ENCODE data around the gene MYLK.

Gene MYLK

DNA sequence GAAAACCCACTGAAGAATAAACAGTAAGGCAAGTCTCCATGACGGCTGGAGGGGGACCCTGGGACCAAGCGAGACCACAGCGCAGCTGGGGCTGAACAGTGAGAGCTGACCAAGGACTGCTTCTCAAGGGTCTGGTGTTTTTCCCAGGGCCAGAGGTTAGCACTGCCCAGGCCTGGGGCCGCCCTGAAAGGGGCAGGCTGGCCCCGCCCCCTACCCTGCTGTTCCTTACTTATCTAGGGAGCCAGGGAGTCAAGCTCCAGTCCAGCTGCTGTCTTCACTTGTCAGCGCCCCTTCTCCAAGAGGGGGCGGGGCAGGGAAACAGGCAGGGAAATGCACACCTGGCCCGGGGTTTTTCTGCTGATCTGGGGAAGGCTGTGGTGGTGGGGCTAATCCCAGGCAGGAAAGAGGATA lies 247.7 kb downstream of the MYLK start:
- no peak for DNase-seq
- in situ Hi-C loops (cut with HindIII; ENCODE audit: low pct_ligation_motif_present, low pct_unique_long_range_greater_than_20kb, low sequenced_read_pairs) = no loop called here

DNA sequence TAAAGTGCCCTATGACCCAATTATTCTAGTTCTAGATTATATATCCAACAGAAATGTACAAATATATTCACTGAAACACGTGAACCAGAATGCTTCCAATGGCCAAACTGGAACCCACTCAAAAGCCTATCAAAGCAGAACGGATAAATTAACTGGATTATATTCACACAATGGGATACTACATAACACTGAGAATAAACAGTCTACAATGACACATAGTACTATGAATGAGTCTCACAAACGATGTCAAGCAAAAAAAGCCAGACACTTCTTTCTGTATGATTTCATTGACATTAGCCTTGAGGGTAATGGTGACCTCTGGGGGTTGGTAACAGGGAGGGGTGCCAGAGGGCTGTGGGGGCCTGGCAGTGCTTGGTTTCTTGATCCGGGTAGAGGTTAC lies 248.4 kb downstream of the MYLK start:
- in situ Hi-C loops (cut with HindIII; ENCODE audit: low pct_ligation_motif_present, low pct_unique_long_range_greater_than_20kb, low sequenced_read_pairs) = no loop called here
- no peak for DNase-seq

DNA sequence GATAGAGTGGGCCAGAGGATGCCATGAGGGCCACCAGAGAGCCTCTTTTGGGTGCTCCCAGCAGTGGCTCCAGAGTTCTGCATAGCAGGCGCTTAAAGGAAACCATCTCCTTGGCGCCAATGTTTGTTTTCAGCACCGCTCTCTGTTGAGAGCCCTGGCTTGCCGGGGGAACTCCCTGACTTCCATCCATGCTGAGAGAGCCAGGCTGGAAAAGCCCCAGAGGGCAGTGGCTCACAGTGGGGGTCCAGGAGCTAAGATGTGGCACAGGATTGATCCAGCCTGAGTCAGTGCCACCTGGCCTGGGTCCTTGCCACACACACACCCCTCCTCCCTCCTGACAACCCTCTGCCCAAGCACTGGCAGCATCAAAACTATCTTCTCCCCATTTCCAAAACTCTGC lies 248.9 kb downstream of the MYLK start:
- DNase-seq = no peak
- in situ Hi-C loops (cut with HindIII; ENCODE audit: low pct_ligation_motif_present, low pct_unique_long_range_greater_than_20kb, low sequenced_read_pairs) = no loop called here

DNA sequence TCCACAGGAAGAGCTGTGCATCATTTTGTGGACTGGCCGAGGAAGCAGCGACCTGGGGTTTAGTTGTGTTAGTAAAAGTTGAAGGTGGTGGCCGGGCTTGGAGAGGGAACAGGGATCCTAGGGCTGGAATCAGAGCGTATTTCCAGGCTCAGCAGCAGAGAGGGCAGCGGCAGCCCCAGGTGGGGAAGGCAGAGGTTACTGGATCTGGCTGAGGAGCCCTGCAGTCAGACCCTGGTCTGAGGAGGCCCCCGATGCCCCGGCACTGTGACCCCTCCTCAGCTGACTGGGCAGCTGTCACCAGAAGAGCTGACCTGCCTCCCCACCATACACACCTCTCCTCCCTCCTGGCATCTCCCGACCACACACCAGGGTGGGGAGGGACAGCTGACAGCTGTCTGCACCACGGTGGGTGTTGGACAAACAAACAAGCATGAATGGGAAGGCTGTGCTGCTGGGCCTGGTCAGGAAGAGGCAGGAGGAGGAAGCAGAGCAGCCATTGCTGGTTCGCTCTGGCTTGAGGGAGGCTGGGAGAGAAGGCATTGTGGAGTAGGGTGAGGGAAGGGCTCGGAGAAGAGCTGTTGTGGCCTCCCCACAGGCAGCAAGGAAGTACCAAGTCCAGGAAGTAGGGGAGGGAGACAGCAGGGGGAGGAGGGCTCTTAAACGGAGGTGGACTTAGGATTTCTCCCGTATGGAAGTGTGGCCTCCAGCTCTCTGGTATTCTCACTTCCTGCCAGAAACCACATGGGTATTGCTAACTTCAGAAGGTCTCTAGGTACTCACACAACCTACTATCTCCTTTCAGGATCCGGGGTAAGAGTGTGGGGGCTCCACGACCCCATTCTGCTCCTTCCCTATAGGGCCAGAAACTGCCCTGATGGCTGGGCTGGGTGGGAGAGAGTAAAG lies 249.7 kb downstream of the MYLK start:
- no peak for DNase-seq
- in situ Hi-C loops (cut with HindIII; ENCODE audit: low pct_ligation_motif_present, low pct_unique_long_range_greater_than_20kb, low sequenced_read_pairs) = no loop called here

DNA sequence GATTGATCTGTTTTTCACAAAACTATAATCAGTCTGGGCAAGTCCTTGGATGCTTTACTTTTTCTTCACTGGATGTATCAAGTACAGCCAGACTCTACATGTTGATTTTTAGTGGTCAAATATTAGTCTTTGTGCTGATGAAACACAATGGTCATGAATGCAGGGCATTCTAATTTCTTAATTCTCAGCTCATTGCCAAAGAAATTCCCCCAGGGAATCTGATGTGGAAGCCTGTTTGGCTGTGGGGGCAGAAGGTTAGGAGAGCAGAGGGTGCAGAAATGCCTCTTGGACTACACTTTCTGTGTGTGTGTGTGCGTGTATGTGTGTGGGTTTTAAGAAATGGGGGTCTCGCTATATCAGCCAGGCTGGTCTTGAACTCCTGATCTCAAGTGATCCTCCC lies 250.6 kb downstream of the MYLK start:
- in situ Hi-C loops (cut with HindIII; ENCODE audit: low pct_ligation_motif_present, low pct_unique_long_range_greater_than_20kb, low sequenced_read_pairs) = no loop called here
- no peak for DNase-seq

DNA sequence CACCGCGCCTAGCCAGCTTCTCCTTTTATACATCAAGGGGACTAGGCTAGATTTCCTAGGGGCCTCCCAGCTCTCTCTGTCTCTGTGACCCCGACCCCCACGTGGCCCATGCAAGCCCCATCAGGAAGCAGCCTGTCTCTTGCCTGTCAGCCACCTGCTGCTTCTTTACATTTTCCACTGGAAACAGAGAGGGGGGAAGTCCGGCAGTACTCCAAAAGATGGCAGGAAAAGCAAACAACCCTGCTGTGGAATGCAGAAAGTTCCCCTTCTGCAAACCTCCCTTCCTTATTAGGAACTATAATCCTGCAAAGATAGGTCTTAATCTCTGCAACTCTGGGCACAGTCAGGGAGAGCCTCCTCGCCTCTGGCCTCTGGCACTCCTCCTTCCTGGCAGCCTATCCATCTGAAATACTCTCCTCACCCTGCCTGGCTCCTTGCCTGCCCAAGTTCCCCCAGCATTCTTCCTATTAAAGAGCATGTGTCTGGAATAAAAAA lies 251.9 kb downstream of the MYLK start:
- no peak for DNase-seq
- in situ Hi-C loops (cut with HindIII; ENCODE audit: low pct_ligation_motif_present, low pct_unique_long_range_greater_than_20kb, low sequenced_read_pairs) = no loop called here

DNA sequence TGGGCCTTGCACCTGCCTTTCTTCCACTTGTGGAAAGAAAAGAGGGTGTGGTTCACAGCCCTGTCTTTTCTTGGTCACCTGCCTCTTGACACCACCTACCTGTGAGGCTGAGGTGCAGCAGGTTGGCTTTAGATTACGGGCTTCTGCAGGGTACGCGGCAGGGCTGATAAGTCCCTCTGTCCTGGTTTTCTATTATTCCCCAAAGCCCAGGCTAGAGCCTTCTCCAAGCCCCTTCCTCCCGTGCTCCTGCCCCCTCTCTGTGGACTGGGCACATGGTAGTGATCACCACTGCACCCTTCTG lies 254.4 kb downstream of the MYLK start:
- in situ Hi-C loops (cut with HindIII; ENCODE audit: low pct_ligation_motif_present, low pct_unique_long_range_greater_than_20kb, low sequenced_read_pairs) = no loop called here
- no peak for DNase-seq

DNA sequence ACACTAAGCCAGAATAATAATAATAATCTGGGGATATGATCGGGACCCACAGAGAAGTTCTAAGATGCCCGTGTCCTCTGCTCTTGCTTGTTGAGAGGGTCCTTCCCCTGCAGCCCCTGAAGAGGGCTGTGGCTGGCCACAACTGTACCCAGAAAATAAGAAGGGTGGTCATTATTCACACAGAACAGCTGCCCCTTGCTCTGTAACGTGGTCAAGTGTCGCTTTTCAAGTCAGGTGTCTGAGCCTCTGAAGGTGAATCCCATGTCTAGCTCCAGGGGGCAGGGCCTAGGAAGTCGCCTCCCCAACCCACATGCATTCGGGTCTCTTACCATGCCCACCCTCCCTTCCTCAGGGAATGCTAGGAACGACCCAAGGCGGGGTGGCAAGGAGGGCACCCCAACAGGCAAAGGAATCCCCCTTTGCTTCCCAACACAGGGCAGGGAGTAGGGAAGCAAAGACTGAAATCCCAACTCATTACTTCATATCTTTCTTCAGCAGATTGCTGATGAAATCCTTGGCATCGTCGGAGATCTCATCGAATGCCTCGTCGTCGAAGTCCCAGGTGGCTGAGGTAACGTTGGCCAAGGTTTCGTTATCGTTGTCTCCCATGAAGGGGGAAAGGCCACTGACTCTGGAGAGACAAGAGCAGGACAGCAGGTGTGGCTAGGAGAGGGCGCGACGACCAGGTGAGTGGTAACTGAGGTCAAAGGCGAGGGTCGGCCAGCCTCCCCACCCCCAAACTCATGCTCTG lies 255.0 kb downstream of the MYLK start:
- in situ Hi-C loops (cut with HindIII; ENCODE audit: low pct_ligation_motif_present, low pct_unique_long_range_greater_than_20kb, low sequenced_read_pairs) = no loop called here
- DNase-seq = no peak

DNA sequence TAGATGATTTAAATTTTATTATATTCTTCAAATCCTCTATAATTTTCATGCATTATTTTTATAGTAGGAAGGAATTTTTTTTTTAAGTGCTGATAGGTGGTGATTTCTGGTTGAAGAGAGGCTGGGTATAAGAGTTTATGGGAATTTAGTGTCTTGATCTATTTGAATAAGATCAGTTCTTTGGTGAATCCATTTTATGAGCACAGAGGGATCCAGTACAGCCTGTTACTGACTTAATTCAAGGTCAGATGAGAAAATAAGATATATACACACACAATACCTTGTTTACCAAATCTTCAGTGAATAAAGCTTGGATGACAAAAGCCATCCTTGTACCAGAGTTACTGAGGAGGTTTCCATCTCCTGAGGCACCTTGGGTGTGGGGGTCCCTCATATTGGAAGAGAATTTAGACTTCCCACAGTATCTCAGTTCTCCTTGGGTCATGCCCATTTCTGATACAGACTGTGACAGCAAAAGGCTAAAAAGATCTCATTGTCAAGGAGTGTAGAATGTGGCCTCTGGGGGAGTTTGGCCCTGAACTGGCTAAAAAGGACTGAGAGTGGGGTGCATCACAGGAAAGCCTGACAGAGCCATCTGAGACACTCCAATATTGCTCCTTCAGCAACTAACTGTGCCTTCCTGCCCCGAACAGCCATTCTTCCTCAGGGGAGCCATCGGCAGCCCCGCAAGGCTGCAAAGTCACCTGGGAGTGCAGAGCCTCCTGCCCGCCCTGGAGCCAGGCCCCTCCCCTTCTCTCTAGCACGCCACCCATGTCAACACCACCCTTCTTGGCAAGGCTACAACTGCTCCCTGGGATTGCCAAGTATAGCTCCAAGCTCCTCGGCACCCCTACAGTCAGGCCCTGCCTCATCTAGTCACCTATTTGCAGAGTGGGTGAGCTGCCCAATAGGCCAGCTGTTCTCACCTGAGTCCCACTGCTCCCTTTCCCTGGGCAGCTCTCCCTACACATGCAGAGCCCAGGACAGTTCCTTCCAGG lies 256.2 kb downstream of the MYLK start:
- no peak for DNase-seq
- in situ Hi-C loops (cut with HindIII; ENCODE audit: low pct_ligation_motif_present, low pct_unique_long_range_greater_than_20kb, low sequenced_read_pairs) = no loop called here

DNA sequence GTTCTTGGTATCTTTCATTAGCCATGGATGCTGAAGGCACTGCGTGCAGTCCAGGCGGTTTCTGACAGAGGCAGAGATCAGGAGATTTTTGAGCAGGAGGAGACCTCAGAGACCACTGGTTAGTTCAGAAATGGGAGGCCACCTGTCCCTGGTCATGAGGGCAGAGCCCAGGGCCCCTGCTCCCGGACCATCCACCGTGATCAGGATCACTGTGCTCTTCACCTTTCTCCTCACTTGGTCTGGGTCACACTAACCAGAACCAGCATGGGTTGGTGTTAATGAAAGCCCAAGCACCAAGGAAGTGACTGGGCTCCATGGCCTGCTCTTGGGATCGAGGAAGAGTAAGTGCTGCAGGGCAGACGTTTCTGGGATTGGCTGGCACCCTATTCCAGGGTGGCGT lies 257.3 kb downstream of the MYLK start:
- no peak for DNase-seq
- in situ Hi-C loops (cut with HindIII; ENCODE audit: low pct_ligation_motif_present, low pct_unique_long_range_greater_than_20kb, low sequenced_read_pairs) = no loop called here

DNA sequence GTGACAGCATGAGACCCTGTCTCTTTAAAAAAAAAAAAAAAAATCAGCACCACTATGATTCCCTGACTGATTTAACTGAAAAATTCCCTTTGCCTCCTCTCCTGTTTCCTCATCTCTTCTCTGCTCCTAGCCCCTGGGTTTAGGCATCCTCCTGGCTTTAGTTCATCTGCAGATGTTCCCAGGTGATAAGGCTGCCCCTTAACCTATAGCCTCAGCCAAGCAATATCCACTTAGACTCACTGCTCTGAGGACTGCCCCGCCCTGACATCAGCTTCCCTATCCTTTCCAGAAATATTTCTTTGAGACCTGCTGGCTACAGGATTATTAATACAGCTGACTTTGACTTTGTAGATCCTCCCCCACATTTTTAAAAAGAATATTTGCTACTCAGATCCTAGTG lies 259.8 kb downstream of the MYLK start:
- DNase-seq = no peak
- in situ Hi-C loops (cut with HindIII; ENCODE audit: low pct_ligation_motif_present, low pct_unique_long_range_greater_than_20kb, low sequenced_read_pairs) = no loop called here

DNA sequence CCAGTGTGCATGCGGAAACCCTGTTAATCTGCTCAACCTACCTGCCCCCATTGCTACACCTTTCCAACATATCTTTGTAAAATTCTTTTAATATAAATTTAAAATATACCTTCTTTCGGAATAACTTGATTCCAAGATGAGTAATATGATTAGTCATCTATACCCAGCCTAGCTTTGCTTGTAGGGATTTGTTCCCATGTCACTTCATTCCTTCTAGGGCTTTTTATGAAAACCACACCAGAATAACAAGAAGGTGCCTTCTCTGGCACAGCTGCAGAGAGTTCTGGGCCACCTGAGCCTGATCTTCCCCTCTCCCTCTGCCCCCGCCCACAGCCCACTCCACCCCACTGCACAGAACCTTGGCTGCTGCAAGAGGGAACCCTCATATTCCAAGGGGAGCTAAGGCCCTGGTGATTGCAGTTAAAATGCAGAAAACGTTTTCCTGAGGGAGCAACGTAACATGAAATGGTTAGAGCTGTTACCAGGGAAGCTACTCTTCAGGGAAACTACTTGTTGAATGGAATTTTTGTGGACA lies 260.7 kb downstream of the MYLK start:
- no peak for DNase-seq
- in situ Hi-C loops (cut with HindIII; ENCODE audit: low pct_ligation_motif_present, low pct_unique_long_range_greater_than_20kb, low sequenced_read_pairs) = no loop called here

DNA sequence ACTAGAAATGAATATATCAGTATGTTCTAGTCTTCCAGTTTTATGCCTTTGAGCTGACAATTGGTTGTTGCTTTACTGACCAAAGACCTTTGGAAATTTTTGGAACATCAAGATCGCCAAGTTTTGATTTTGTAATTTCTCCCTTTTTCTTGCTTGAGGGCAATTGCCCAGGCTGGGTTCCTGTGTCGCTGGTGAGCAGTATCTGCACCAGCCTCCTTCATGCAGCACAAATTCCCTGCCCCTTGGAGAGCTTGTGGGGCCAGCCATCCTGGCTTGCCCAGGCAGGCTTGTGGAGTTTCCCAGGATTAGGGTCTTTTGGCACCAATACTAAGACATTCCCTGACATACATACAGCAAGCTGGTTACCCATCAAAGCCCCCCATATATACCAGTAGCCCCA lies 261.4 kb downstream of the MYLK start:
- in situ Hi-C loops (cut with HindIII; ENCODE audit: low pct_ligation_motif_present, low pct_unique_long_range_greater_than_20kb, low sequenced_read_pairs) = no loop called here
- no peak for DNase-seq

DNA sequence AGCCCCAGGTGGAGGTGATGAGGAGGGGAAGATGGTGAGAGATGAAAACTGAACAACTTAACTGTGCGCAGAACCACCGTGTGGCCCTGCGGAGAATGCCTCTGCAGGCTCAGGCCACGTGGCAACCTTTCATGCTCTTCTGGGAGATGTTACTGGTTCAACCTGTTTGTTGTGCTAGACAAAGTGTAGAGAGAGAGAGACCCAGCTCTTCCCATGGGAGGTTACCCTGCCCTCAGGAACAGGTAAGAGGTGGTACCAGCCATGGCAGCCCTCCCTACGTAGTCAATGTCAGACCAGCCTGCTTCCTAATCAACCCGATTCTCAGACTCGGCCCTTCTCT lies 262.3 kb downstream of the MYLK start:
- in situ Hi-C loops (cut with HindIII; ENCODE audit: low pct_ligation_motif_present, low pct_unique_long_range_greater_than_20kb, low sequenced_read_pairs) = no loop called here
- no peak for DNase-seq

DNA sequence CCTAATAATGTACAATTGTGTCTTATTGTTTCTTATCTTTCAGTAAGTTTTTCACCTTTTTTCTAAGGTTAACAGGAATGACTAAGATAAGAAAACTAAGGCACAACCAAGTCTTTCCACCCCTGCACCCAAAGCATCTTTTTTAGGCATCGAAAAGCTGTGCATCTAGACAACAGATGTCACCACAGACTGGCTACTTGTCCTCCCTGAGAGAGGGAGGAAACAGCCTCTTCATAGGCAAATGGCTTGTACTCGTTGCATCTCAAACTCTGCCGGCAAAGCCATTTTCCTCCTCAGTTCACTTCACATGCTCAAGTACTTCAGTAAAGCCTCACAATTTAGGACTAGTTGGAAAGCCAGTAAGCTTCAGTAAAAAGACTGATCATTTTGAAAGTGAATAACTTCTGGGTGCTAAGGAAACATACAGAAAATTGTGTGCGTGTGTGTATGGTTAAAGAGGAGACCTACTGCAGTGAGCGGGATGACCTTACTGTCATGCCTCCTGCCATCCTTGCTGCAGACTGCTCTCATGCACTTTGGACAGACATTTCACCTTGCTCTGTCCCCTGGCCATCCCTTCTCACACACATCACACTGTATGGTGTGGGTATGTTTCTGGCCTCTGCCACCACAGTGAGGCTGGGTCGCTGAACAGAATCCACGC lies 262.8 kb downstream of the MYLK start:
- no peak for DNase-seq
- in situ Hi-C loops (cut with HindIII; ENCODE audit: low pct_ligation_motif_present, low pct_unique_long_range_greater_than_20kb, low sequenced_read_pairs) = no loop called here

DNA sequence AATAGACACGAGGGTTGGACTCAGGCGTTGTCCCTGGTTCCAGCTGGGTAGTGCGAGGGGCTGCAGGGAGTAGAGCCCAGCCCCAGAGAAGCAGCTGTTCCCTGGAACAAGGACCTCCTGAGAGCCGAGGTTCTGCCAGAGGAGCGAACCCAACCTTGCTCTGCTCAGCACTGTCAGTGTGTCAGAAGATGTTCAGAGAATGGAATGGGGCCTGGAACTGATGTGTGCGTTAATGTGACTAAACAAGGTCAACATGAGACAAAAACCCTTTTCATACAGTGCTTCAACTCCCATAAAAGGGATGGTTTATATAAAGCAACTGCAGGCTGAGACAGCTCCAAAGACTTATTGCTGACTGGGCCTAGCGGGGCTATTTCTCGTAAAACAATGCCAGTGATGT lies 263.8 kb downstream of the MYLK start:
- in situ Hi-C loops (cut with HindIII; ENCODE audit: low pct_ligation_motif_present, low pct_unique_long_range_greater_than_20kb, low sequenced_read_pairs) = no loop called here
- no peak for DNase-seq

DNA sequence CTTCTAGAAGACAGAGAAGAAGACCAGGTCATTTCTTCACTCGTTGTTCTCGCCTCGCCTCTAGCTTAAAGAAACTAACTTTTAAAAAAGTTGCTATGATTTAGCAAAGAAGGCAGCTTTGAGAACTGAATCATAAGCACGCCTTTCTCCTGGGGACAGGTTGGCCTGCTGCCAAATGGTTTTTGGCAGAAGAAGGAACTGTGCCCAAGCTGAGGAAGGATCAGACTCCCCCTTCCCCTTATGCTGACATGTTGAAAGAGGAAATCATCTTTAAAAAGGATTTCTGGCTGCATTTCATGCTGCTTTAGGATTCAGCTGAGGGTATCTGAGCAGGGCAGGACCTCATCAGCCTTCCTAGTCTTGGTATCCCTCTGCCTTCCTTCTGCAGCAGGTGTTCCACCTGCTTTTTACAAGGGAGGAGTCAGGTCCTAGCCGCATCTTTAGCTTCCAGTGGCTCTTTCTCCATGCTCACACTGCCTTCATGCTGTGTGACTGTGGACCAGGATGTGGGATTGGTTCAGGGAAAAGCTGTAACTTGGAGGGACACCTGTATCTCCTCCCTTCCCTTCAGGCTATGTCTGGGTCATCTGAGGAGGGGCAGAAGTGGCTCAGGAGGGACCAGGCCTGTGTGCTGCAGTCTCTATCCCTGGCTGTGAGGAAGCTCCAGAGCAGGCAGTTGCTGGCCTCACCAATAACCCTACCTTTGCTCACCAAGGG lies 265.2 kb downstream of the MYLK start:
- DNase-seq = no peak
- in situ Hi-C loops (cut with HindIII; ENCODE audit: low pct_ligation_motif_present, low pct_unique_long_range_greater_than_20kb, low sequenced_read_pairs) = no loop called here

Data from ACHN (cell line).